Activated CD8-positive, alpha-beta memory T cell treated with anti-CD3 and anti-CD28 coated beads, Interleukin-2, amount 10 ng/mL, durations not matched to agents 7 days and 5 days (primary cell): ENCODE data around the gene RIC8A. TPM values are rescaled to one million over a fixed set of nuclear protein-coding genes. Genes with fewer than 3 reads are reported as not detected.

Experiments used
- total RNA-seq, 2 experiments: library from RNA; stranded (reverse); gene quantifications; one replicate each; pipeline ENCODE4 v1.2.3, GENCODE V29; 2021

Gene RIC8A
- total RNA-seq, 2 experiments from 2014 or later = 110 to 113 TPM

Other genes starting within 250 kb of the RIC8A start
- not detected for gene SCGB1C1, start 14.6 kb upstream of the RIC8A start, total RNA-seq
- 10 to 100 TPM; 28.8 to 31.7 TPM for gene BET1L, start 309 bp upstream of the RIC8A start, total RNA-seq
- 10 to 100 TPM; 12.8 to 15.9 TPM for gene SIRT3, start 28.6 kb downstream of the RIC8A start, total RNA-seq
- gene PSMD13, start 29.3 kb downstream of the RIC8A start, total RNA-seq = 100 to 1,000 TPM; 166 to 199 TPM
- 1 to 10 TPM; 3.8 to 6.9 TPM for gene NLRP6, start 70.7 kb downstream of the RIC8A start, total RNA-seq
- 100 to 1,000 TPM; 214 to 229 TPM for gene PGGHG, start 81.4 kb downstream of the RIC8A start, total RNA-seq
- not detected for gene IFITM5, start 91.8 kb downstream of the RIC8A start, total RNA-seq
- 1,000 to 10,000 TPM in 1 of 2 experiments, 100 to 1,000 TPM in 1; 646 to 1,401 TPM for gene IFITM2, start 100.1 kb downstream of the RIC8A start, total RNA-seq
- 100 to 1,000 TPM; 459 to 909 TPM for gene IFITM1, start 106.3 kb downstream of the RIC8A start, total RNA-seq
- gene IFITM3, start 113.2 kb downstream of the RIC8A start, total RNA-seq = 100 to 1,000 TPM in 1 of 2 experiments, 10 to 100 TPM in 1; 53.7 to 166 TPM
- under 1 TPM in 1 of 2 experiments, not detected in 1; 0.32 TPM for gene B4GALNT4, start 161.8 kb downstream of the RIC8A start, total RNA-seq
- under 1 TPM; 0.09 to 0.18 TPM for gene PKP3, start 186.5 kb downstream of the RIC8A start, total RNA-seq
- 100 to 1,000 TPM in 1 of 2 experiments, 10 to 100 TPM in 1; 96.2 to 198 TPM for gene SIGIRR, start 207.3 kb downstream of the RIC8A start, total RNA-seq
- 10 to 100 TPM; 33.0 to 79.4 TPM for gene ANO9, start 234.3 kb downstream of the RIC8A start, total RNA-seq
- 10 to 100 TPM; 26.6 to 31.2 TPM for gene PTDSS2, start 242.6 kb downstream of the RIC8A start, total RNA-seq